ENCODE measurements around the gene SPANXN2. TPM values are rescaled to one million over a fixed set of nuclear protein-coding genes. Genes with fewer than 3 reads are reported as not detected.

The SPANXN2 gene
- total and polyA plus RNA-seq, 2 of the 4 experiments (the other 2 are of a cell fraction) = not detected

DNA sequence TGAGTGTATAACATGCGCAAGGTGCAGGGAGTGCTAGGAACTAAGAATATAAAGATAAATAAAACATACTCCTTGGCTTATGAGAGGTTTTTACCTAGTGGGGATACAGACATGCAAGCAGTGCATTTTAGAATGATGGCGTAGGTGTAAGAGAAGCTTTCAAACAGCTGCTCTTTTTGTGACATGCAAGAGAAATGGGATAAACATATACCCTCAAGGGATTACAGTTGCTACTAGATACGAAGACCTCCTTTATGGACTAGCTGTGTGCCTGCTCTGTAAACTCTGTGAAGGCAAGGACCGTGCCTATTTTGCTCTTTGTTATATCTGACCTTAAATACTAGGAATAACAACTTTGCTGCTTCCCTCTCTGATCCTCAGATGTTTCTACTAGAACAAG lies 45.6 kb downstream of the SPANXN2 start:
- no TSS peak for BruUV-seq (replicated peaks)
- H3K27ac ChIP-seq (ENCODE audit: insufficient read depth, low read length) = no peak overlapping the region
- no peak overlapping the region for H3K23ac ChIP-seq (ENCODE audit: low read depth, low read length)
- no peak overlapping the region for H2BK20ac ChIP-seq (ENCODE audit: low read depth, low read length)
- TF ChIP-seq, protein P1, sequence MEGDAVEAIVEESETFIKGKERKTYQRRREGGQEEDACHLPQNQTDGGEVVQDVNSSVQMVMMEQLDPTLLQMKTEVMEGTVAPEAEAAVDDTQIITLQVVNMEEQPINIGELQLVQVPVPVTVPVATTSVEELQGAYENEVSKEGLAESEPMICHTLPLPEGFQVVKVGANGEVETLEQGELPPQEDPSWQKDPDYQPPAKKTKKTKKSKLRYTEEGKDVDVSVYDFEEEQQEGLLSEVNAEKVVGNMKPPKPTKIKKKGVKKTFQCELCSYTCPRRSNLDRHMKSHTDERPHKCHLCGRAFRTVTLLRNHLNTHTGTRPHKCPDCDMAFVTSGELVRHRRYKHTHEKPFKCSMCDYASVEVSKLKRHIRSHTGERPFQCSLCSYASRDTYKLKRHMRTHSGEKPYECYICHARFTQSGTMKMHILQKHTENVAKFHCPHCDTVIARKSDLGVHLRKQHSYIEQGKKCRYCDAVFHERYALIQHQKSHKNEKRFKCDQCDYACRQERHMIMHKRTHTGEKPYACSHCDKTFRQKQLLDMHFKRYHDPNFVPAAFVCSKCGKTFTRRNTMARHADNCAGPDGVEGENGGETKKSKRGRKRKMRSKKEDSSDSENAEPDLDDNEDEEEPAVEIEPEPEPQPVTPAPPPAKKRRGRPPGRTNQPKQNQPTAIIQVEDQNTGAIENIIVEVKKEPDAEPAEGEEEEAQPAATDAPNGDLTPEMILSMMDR (conservative IDR thresholded peaks at IDR 0.05; ENCODE audit: low read depth, low read length) = no peak
- TF ChIP-seq FOS (IDR thresholded peaks at IDR 0.05; ENCODE audit: low read depth, low read length) (no peak), RFX5 (IDR thresholded peaks at IDR 0.05; ENCODE audit: low read depth, low read length) (no peak), NFE2L2 (IDR thresholded peaks at IDR 0.05; ENCODE audit: low read depth, low read length) (no peak), RCOR1 (IDR thresholded peaks at IDR 0.05; ENCODE audit: insufficient replicate concordance, low read length) (no peak), BHLHE40 (IDR thresholded peaks at IDR 0.05; ENCODE audit: low read depth, low read length) (no peak), RAD21 (IDR thresholded peaks at IDR 0.05; ENCODE audit: low read length) (no peak), MAZ (IDR thresholded peaks at IDR 0.05; ENCODE audit: borderline replicate concordance, low read depth, low read length) (no peak), MXI1 (IDR thresholded peaks at IDR 0.05; ENCODE audit: borderline replicate concordance, low read depth, low read length) (no peak), CHD1 (IDR thresholded peaks at IDR 0.05; ENCODE audit: low read depth, low read length) (no peak), MAFK (IDR thresholded peaks at IDR 0.05; ENCODE audit: low read depth, low read length) (no peak), SMC3 (IDR thresholded peaks at IDR 0.05; ENCODE audit: low read depth, low read length) (no peak), POLR2A (IDR thresholded peaks at IDR 0.05; ENCODE audit: low read depth, low read length) (no peak), CEBPB (IDR thresholded peaks at IDR 0.05; ENCODE audit: low read depth, low read length) (no peak)
- TF ChIP-seq, protein P2, sequence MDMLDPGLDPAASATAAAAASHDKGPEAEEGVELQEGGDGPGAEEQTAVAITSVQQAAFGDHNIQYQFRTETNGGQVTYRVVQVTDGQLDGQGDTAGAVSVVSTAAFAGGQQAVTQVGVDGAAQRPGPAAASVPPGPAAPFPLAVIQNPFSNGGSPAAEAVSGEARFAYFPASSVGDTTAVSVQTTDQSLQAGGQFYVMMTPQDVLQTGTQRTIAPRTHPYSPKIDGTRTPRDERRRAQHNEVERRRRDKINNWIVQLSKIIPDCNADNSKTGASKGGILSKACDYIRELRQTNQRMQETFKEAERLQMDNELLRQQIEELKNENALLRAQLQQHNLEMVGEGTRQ (IDR thresholded peaks at IDR 0.05; ENCODE audit: low read depth, low read length) = no peak
- TF ChIP-seq, protein P3, sequence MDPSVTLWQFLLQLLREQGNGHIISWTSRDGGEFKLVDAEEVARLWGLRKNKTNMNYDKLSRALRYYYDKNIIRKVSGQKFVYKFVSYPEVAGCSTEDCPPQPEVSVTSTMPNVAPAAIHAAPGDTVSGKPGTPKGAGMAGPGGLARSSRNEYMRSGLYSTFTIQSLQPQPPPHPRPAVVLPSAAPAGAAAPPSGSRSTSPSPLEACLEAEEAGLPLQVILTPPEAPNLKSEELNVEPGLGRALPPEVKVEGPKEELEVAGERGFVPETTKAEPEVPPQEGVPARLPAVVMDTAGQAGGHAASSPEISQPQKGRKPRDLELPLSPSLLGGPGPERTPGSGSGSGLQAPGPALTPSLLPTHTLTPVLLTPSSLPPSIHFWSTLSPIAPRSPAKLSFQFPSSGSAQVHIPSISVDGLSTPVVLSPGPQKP (IDR thresholded peaks at IDR 0.05; ENCODE audit: borderline replicate concordance, low read depth, low read length) = no peak
- no peak overlapping the region for H3K4me2 ChIP-seq (ENCODE audit: low read depth, low read length)
- no peak overlapping the region for H4K5ac ChIP-seq (ENCODE audit: low read depth, low read length)
- H3K79me1 ChIP-seq (ENCODE audit: low read depth in 1 of 2, low read length in 2 of 2) = no peaks in the 10 kb centered on the region
- ChIA-PET POLR2A (ENCODE audit: unreplicated experiment) (no interaction called here), CTCF (interaction anchor here (1.6 kb wide), 1 partner anchor 10 kb away, joined by 7 read pairs; no protein-coding TSS in a partner anchor)
- no peaks in the 10 kb centered on the region for H4K20me1 ChIP-seq (ENCODE audit: insufficient read depth, low read length)
- peaks cover 5% of the 10 kb centered on the region; the same call in 1 of the 2 replicates for H3K9me3 ChIP-seq (ENCODE audit: control insufficient read depth, insufficient read depth, low read length)
- no peak overlapping the region for H2AFZ ChIP-seq (replicated peaks; ENCODE audit: low read length, poor library complexity)
- DNase-seq = no peak
- intact Hi-C loops (cut with micrococcal nuclease) (no loop called here), dilution Hi-C loops (cut with HindIII; ENCODE audit: low sequenced_read_pairs, unreplicated experiment) (no loop called here), in situ Hi-C loops (cut with MboI; ENCODE audit: low sequenced_read_pairs) (no loop called here)
- no peak overlapping the region for H2AK9ac ChIP-seq (replicated peaks; ENCODE audit: low read depth, low read length, poor library complexity)
- H3K9me1 ChIP-seq (ENCODE audit: insufficient read depth, low read length) = no peaks in the 10 kb centered on the region
- no peak overlapping the region for H2BK120ac ChIP-seq (ENCODE audit: low read depth, low read length)
- H3K56ac ChIP-seq (ENCODE audit: extremely low read depth, insufficient read depth, low read length) = no peak overlapping the region
- H2BK15ac ChIP-seq (ENCODE audit: low read depth, low read length) = no peak overlapping the region
- H3K36me3 ChIP-seq (ENCODE audit: control insufficient read depth, insufficient read depth, low read length) = no peaks in the 10 kb centered on the region
- no peaks in the 10 kb centered on the region for H3K27me3 ChIP-seq (ENCODE audit: control insufficient read depth, insufficient read depth, low read length)
- H2BK5ac ChIP-seq (ENCODE audit: low read depth, low read length, poor library complexity, severe bottlenecking) = no peak overlapping the region
- no peak overlapping the region for H3K9ac ChIP-seq (ENCODE audit: low read depth, low read length)
- no CpG with 5 or more reads among the region's 4 CpGs for WGBS, 2 experiments (ENCODE audit: extremely low coverage in 2 of 2, insufficient read length in 1 of 2)
- no peak overlapping the region for H2AK5ac ChIP-seq (ENCODE audit: low read depth, low read length)
- H3K14ac ChIP-seq (replicated peaks; ENCODE audit: low read depth, low read length) = no peak overlapping the region
- no peak for ATAC-seq (ENCODE audit: low read depth)
- no peak overlapping the region for H3K4me3 ChIP-seq (ENCODE audit: insufficient read depth, low read depth, low read length)
- no peaks in the 10 kb centered on the region for H3K4me1 ChIP-seq (ENCODE audit: control insufficient read depth, insufficient read depth, low read length)
- no peak overlapping the region for H3K4ac ChIP-seq (ENCODE audit: low read depth, low read length)
- H4K91ac ChIP-seq (ENCODE audit: insufficient read depth, low read depth, low read length) = no peak overlapping the region
- H4K8ac ChIP-seq (ENCODE audit: low read depth in 2 of 2, low read length in 2 of 2) = no peak overlapping the region
- no peak overlapping the region for H3K18ac ChIP-seq (ENCODE audit: low read depth, low read length)

Measured in IMR-90 (cell line).